Glutamatergic neuron (in vitro differentiated cells): Measurements from ENCODE around the gene LSM14B. TPM values are rescaled to one million over a fixed set of nuclear protein-coding genes. Genes with fewer than 3 reads are reported as not detected.
"Not testable (repeated sequence)": the region's sequence is repeated elsewhere in the genome, so short reads cannot be mapped to it uniquely, and the experiment has no call there.

Experiments
- DNase-seq: peaks from one replicate; pipeline ENCODE4 v3.0.0; 2022
- H3K27ac Mint-ChIP-seq: one replicate; pipeline ENCODE4 v1.8.0; 2020; ENCODE audit warnings: mild to moderate bottlenecking, mixed read lengths, inconsistent platforms; ENCODE audit not compliant: unreplicated experiment
- H3K27me3 Mint-ChIP-seq: one replicate; pipeline ENCODE4 v1.8.0; 2020; ENCODE audit warnings: mild to moderate bottlenecking, moderate library complexity, mixed read lengths, inconsistent platforms; ENCODE audit not compliant: unreplicated experiment
- H3K36me3 Mint-ChIP-seq: one replicate; pipeline ENCODE4 v1.8.0; 2020; ENCODE audit warnings: mild to moderate bottlenecking, mixed read lengths, inconsistent platforms; ENCODE audit not compliant: unreplicated experiment
- H3K4me1 Mint-ChIP-seq: one replicate; pipeline ENCODE4 v1.8.0; 2020; ENCODE audit warnings: mild to moderate bottlenecking, low read depth, mixed read lengths, inconsistent platforms; ENCODE audit not compliant: unreplicated experiment
- H3K4me3 Mint-ChIP-seq: one replicate; pipeline ENCODE4 v1.8.0; 2020; ENCODE audit warnings: mild to moderate bottlenecking, mixed read lengths, inconsistent platforms; ENCODE audit not compliant: unreplicated experiment
- H3K9me3 Mint-ChIP-seq: one replicate; pipeline ENCODE4 v1.8.0; 2020; ENCODE audit warnings: mild to moderate bottlenecking, moderate library complexity, mixed read lengths, inconsistent platforms; ENCODE audit not compliant: unreplicated experiment
- total RNA-seq: library from RNA; stranded (reverse); fragmentation: NEBNext Ultra II Directional; extraction: Animal tissue kit (Norgen Biotek cat#: 25700); gene quantifications from one replicate; pipeline ENCODE4 v1.2.1, GENCODE V29; 2021; ENCODE audit not compliant: unreplicated experiment
- TF ChIP-seq, protein P1 (sequence below): fragments of 200-600 bp; sonication (generic); IDR thresholded peaks from one replicate; pipeline ENCODE4 v1.5.0; 2021; ENCODE audit not compliant: partially characterized antibody, unreplicated experiment

The LSM14B gene
- total RNA-seq, 1 donor from 2014 or later = 73.6 TPM

DNA sequence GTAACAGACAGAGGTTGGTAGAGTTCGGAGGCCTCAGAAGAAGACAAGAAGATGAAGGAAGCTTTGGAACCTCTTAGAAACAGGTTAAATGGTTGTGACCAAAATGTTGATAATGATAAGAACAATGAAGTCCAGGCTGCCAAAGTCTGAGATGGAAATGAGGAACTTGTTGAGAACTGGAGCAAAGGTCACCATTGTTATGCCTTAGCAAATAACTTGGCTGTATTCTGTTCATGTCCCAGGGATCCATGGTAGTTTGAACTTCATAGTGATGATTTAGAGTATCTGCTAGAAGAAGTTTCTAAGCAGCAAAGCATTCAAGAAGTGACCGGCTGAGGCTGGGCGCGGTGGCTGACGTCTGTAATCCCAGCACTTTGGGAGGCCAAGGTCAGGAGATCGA, 11.1 kb upstream of the LSM14B start:
- TF ChIP-seq, protein P1, sequence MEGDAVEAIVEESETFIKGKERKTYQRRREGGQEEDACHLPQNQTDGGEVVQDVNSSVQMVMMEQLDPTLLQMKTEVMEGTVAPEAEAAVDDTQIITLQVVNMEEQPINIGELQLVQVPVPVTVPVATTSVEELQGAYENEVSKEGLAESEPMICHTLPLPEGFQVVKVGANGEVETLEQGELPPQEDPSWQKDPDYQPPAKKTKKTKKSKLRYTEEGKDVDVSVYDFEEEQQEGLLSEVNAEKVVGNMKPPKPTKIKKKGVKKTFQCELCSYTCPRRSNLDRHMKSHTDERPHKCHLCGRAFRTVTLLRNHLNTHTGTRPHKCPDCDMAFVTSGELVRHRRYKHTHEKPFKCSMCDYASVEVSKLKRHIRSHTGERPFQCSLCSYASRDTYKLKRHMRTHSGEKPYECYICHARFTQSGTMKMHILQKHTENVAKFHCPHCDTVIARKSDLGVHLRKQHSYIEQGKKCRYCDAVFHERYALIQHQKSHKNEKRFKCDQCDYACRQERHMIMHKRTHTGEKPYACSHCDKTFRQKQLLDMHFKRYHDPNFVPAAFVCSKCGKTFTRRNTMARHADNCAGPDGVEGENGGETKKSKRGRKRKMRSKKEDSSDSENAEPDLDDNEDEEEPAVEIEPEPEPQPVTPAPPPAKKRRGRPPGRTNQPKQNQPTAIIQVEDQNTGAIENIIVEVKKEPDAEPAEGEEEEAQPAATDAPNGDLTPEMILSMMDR = no peak
- Mint-ChIP-seq H3K27me3 (peaks cover 5% of the 10 kb centered on the region), H3K27ac (no peak overlapping the region), H3K36me3 (peaks cover 10% of the 10 kb centered on the region), H3K9me3 (peaks cover 15% of the 10 kb centered on the region), H3K4me1 (no peaks in the 10 kb centered on the region), H3K4me3 (no peak overlapping the region)
- DNase-seq = no peak

DNA sequence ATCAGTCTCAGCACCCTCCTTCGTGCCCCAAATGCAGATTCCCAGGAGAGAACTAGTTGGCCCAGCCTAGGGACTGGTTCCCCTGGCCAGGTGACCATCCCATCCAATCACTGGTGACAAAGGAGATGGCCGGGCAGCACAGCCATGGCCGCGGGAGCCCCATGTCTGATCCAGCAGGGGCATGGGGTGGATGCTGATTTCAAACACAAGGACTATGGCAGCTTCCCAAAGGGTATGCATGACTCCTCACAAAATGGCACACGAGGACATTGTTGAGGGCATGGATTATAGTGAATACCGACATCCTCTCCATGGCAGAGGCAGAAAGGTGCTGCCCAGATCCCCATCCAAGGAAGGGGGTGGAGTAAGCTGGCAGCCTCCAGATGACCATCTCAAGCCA, 9.9 kb upstream of the LSM14B start:
- DNase-seq = no peak
- peaks cover 10% of the 10 kb centered on the region for H3K36me3 Mint-ChIP-seq

DNA sequence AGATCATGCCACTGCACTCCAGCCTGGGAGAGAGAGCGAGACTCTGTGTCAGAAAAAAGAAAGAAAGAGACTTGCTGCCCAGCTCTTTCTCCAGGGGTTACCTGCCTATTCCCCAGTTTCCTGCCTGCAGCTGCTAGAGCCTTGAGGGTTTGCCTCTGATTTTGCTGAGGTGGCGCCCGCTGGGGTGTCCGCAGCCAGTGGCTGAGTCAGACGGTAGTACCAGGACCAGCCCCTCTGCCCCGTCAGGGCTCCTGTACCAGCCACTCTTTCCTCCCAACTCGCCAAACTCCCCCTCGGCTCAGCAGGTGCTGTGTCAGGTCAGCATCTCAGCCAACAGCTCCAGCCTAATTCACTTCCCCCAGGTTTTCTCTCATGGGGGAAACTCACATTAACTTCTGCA, 7.4 kb upstream of the LSM14B start:
- H3K27me3 Mint-ChIP-seq = no peaks in the 10 kb centered on the region
- no peaks in the 10 kb centered on the region for H3K4me1 Mint-ChIP-seq
- H3K27ac Mint-ChIP-seq = no peak overlapping the region
- TF ChIP-seq, protein P1 = no peak
- H3K4me3 Mint-ChIP-seq = no peak overlapping the region
- H3K36me3 Mint-ChIP-seq = no peaks in the 10 kb centered on the region
- DNase-seq = no peak
- H3K9me3 Mint-ChIP-seq = peaks cover 7% of the 10 kb centered on the region

More for the DNA sequence above, 9.9 kb upstream of the LSM14B start:
- Mint-ChIP-seq H3K4me1 (no peaks in the 10 kb centered on the region), H3K27ac (no peak overlapping the region), H3K4me3 (no peak overlapping the region), H3K27me3 (peaks cover 3% of the 10 kb centered on the region), H3K9me3 (peaks cover 13% of the 10 kb centered on the region)
- TF ChIP-seq, protein P1 = no peak

DNA sequence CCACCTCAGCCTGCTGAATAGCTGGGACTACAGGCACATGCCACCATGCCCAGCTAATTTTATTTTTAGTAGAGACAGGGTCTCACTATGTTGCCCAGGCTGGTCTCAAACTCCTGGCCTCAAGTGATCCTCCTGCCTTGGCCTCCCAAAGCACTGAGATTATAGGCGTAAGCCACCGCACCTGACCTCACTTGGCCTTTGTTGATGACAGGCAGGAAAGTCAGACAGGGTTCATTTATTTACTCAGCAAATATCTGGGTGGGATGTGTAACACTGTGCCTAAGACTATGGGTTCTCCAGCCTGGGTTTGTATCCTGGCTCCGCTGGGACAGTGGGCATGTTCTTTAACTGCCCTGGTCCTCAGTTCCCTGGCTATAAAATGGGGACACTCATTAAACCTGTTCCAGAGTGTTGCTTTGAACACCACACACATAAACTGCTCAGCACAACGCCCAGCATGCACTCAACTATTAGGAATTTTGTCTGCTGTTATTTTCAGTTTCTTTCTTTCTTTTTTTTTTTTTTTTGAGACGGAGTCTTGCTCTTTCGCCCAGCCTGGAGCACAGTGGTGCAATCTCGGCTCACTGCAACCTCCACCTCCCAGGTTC, 6.4 kb upstream of the LSM14B start:
- H3K9me3 Mint-ChIP-seq, H3K27ac Mint-ChIP-seq, H3K36me3 Mint-ChIP-seq, H3K4me3 Mint-ChIP-seq, DNase-seq, H3K4me1 Mint-ChIP-seq, H3K27me3 Mint-ChIP-seq: not testable (repeated sequence)

DNA sequence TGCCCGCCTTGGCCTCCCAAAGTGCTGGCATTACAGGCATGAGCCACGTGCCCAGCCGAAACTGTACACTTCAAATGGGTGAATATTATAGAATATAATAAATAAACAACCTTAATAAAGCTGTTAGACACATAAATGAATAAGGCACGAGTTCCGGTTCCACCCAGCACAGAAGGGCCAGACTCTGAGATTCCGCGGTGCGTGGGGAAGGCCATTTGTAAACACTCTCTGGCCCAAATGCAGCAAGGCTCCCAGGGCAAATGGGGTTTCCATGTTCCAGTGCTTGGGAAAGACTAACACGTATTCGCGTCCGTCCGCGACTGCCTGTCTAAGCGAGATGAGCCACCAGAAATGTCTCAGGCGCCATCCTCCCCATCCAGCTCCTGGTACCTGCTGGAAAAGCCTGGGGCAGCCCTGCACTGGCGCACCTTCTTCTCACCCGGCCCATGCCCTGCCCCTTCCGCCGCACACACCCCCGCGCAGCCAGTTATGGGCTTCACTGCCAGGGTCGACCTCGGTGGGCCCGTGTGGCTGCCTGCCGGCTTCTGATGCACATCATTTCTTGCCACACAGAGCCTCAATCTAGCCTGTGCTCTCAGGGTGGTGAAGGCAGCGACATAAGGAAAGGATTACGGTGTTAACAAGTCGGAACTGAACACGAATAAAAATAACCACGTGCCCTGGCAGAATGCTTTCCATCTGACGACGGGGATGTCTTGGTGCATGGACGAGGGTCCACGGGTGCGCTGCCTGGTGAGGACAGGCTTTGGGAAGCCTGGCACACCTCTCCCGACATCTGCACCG, 5.5 kb upstream of the LSM14B start:
- TF ChIP-seq, protein P1 = no peak
- Mint-ChIP-seq H3K4me3 (no peak overlapping the region), H3K27ac (no peak overlapping the region), H3K36me3 (no peaks in the 10 kb centered on the region), H3K9me3 (peaks cover 7% of the 10 kb centered on the region), H3K27me3 (peaks cover 2% of the 10 kb centered on the region), H3K4me1 (no peaks in the 10 kb centered on the region)
- DNase-seq = no peak
